DMS53 treated with DMSO at 0.1 percent for 48 hours (cell line): ENCODE results near the gene GPR78.

ENCODE experiments used
- DNase-seq: peaks from one replicate; lab custom pipeline; 2025; ENCODE audit not compliant: unreplicated experiment; lab: John Stamatoyannopoulos, UW

The GPR78 gene

DNA sequence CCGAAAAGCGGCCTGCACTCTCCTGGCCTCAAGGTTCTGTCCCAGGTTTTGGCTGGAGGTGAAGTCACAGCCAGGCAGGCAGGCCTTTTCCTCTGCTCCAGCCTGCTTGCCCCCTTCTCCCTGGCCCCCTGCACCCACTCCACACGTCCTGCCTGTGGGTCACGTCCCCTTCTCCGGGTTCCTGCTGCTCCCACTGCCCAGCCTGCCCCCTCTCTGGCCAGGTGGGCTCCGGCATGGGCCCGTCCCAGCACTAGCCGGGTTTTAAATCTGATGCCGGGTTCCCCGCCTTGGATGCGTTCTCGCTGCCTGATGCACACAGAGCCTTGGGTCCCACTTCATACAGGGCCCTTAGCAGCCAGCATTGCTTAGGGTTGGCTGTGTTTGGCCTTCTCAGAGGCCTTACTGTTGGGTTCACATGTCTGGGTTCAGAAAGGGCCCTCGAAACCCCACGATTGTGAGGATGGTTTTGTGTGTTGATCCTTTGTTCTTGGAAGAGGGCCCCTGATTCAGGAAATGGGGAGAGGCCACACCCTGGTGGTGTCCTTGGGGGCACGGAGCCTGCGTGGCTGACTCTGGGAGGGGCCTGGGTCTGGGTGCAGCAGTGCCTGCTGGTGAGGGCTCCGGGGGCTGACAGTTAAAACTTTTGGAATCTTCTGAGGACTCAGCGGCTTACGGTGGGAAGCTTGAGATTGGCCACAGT lies 18.3 kb downstream of the GPR78 start:
- no peak for DNase-seq

DNA sequence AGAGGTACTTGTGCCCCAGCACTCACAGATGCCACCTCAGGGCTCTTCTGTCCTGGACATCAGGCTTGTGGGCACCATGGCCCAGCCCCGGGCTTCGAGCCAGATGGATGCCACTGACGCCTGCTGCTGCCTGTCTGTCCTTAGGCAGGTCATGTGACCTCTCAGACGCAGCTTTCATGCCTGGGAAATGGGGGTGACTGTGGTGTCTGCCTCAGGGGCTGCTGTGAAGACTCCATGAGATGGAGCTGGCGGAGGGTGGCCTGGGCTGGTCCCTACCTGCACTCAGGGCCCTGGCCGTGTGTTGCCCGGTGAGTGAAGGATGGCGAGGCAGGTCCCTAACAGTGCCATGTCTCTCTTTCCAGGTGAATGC lies 18.9 kb downstream of the GPR78 start:
- no peak for DNase-seq

DNA sequence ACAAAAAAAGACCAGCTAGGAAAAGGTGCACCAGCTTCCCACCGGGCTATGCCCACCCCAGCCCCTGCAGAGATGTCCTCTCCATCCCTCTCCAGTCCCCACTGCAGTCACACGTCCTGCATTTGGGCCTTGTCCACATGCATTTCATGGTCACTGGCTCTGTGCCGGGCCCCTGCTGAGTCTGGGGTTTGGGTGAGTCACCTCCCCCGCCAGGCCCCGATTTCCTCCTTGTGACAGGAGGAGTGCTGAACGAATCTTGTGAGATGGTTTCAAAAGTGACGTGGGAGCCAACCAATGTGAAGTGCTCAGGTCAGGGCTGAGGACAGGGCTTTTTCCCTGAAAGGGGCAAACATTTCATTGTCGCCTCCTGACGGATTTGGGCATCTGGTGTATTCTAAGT lies 19.5 kb downstream of the GPR78 start:
- DNase-seq, result no peak

DNA sequence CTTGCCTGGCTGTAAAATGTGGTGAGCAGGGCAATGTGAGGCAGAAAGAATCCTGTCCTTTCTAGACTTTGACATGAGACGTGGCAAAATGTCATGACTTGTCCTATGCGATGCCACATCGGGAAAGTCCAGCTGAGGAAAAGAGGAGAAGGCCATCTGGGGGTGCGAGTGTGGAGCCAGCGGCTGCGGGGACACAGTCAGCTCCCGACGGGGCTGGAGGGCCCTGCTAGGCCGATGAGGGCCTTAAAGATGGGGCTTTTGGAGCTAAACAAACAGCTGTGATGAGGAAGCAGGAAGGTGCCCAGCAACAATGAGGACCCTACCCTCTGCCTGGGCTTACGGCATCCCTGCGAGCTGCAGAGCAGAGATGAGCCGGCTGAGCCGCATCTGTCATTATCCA lies 20.1 kb downstream of the GPR78 start:
- DNase-seq, result no peak

DNA sequence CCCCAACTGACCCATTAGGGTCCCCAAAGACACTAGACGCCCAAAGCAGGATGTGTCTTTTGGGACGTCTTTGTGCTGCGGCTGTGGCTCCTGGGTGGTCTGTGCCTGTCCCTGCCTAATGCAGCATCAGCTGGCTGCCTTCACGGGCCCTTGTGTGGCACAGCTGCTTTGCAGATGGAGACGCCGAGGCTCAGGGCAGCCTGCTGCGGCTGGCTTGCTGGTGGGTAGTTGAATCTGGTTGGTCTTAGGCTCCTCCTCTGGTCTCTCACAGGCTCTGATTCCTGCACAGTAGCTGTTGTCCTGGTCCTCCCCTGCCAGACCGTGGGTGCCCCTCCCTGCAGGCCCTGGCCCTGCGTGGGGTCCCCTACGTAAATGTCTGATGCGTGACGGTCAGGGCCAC lies 20.5 kb downstream of the GPR78 start:
- DNase-seq, result no peak

DNA sequence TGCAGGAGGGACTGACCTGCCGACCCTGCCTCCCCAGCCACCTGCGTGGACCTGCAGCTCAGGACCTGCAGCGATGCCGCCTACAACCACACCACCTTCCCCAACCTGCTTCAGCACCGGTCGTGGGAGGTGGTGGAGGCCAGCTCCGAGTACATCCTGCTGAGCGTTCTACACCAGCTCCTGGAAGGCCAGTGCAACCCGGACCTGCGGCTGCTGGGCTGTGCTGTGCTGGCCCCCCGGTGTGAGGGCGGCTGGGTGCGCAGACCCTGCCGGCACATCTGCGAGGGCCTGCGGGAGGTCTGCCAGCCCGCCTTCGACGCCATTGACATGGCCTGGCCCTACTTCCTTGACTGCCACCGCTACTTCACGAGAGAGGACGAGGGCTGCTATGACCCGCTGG lies 20.9 kb downstream of the GPR78 start:
- no peak for DNase-seq

DNA sequence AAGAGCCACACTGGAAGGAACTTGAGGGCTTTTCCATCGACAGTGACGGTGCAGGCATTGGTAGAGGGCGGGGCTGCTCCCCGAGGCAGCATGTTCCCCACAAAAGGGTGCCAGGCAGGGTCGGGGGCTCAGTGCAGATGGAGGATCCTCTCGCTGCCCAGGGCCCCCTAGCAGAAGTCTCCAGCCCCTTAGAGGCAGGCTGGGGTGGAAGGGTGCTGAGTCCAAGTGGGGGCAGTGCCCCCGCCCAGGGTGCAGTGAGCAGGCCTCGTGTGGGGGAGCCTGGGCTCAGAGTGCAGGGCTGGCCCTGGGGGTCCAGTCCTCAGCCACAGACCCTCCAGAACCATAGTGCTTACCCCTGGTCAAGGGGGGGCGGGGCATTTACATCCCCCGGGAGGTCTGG lies 21.4 kb downstream of the GPR78 start:
- no peak for DNase-seq

DNA sequence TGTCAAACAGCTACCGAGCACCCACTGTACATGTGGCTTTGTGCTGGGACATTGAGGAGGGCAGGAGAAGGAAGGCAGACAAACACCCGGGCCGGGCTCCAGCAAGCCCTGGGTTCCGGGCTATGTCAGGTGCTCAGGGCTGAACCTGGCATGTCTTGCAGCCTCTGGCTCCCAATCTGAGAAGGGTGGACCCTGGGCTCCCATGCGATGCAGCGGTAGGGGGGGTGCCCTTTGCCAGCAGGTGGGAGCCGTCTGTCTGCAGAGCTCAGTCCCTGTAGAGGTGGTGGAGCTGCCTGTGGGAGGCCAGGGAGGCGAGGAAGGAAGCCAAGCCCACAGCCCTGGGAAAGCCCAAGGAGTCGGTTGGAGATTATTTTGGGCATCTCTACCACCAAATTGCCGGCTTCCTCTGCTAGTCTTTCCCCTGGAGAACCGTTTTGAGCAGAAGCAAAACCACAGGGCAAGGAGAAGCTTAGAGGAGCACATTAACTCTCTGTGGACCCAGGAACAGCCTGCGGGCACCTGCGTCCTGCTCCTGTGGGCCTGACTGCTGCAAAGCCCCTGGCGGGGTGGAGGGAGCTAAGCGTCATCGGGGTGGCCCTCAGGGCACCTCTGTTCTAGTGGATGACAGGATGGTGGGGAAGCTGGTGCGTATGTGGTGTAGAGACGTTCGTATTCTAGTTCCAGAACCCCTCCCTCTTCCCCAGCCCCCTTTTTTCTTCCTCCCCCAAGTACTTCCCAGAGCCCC lies 22.7 kb downstream of the GPR78 start:
- DNase-seq, result no peak

DNA sequence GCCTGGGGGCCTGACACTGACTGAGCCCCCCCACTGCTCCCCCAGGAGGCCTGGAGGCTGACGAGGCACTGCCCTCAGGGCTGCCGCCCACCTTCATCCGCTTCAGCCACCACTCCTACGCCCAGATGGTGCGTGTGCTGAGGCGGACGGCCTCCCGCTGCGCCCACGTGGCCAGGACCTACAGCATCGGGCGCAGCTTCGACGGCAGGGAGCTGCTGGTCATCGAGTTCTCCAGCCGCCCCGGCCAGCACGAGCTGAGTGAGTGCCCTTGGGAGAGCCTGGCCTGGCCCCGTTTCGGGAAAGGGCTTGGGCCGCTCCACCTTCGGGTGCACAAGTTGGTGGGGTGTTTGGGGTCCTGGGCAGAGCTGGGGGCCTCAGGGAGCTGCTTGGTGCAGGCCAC lies 23.7 kb downstream of the GPR78 start:
- no peak for DNase-seq

DNA sequence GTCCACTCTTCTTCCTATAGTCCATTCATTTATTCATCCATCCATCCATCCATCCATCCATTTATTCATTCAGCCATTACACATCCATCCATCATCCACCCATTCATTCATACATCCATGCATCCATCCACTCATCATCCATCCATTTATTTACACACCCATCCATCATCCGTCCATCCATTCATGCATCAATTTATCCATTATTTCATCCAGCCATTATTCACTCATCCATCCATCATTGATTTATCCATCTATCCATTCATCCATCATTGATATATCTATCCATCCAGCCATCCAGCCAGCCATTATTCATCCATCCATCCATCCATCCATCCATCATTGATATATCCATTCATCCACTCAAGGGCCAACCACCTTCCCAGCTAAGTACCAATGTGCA lies 25.1 kb downstream of the GPR78 start:
- DNase-seq, result no peak

DNA sequence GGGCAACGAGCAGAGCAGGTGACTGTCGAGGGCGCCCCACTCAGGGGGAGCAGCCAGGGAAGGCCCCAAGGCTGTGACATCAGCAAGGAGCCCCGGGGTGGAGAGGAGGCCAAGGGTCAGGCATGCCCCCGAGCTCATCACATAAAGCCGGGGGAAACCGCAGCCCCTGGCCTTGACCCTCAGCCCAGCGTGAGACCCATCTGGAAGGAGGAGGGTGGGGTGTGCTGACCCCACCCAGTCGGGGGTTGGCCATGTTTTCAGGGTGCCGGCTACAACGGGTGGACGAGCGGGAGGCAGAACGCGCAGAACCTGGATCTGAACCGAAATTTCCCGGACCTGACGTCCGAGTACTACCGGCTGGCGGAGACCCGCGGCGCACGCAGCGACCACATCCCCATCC lies 26.3 kb downstream of the GPR78 start:
- no peak for DNase-seq

DNA sequence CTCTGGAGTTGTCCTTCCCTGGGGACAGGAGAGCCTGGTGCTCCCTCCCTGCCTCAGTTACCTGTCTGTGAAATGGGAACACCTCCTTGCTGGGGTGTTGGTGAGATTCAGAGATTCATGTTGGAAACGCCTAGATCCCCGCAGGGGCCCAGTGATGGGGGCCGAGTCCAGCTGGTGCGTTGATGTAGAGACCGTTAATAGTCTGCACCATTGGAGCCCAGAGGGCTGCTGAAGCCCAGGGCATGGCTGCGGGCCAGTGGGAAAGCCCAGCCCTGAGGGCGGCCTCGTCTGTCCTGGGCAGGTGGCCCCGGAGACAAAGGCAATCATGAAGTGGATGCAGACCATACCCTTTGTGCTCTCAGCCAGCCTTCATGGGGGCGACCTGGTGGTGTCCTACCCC lies 26.8 kb downstream of the GPR78 start:
- no peak for DNase-seq

DNA sequence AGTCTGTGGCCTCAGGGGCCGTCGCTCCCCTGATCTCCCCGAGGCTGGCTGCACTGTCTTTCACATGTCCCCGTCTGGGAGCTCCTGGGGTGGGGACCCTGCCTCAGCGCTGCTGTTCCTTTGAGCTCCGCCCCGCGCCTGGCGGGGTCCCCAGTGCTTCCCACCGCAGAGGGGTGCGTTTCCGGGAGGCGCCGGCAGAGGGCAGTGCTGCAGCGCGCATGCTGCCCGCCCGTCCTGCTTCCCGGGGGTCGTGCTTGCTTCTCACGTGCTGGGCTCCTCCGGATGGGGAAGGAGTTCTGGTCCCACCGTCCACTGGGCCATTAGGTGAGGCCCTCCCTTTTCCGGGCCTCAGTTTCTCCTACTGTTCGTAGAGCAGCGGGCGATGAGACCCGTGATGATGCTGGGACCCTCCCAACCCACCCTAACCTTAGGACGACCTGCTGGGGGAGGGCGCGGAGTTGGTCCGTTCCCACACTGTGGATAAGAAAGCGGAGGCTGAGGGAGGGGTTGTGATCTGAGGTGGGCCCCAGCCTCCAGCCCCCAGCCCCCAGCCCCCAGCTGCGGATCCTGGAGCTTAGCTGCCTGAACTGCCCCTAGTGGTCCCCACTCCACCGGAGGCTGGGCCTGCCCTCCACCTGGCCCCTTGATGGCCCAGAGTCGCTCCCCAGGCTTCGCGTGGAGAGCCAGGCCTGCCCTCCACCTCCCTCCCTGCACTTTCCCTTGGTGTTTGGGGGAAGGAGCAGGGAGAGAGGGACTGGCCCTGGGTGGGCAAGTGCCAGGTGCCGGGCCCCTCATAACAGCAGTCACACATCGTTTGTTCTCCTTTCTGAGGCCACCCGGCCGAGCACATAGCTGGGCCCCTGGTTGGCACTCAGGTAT lies 27.6 kb downstream of the GPR78 start:
- DNase-seq, result no peak

DNA sequence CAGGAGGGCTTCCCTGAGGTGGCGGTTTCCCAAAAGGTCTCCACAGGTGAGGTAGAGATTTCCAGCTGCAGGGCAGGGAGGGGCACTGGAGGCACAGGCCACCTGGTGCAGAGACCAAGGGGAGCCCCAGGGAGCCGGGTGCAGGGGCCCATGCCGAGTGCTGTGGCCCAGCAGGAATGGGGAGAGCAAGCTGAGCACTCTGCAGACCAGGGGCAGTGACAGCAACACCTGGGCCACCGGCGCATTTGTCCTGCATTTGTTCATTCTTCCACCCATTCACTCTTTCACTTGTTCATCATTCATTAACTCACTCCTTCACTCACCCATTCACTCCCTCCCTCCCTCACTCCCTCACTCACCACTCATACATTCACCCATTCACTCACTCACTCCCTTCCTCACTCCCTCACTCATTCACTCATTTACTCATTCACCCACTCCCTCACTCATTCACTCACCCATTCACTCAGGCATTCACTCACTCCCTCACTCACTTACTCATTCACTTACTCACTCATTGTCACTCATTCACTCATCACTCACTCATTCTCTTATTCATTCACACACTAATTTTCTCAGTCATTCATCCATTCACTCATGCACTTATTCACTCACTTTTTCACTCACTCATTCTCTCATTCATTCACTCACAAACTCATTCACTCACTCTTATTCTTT lies 28.7 kb downstream of the GPR78 start:
- DNase-seq, result no peak

DNA sequence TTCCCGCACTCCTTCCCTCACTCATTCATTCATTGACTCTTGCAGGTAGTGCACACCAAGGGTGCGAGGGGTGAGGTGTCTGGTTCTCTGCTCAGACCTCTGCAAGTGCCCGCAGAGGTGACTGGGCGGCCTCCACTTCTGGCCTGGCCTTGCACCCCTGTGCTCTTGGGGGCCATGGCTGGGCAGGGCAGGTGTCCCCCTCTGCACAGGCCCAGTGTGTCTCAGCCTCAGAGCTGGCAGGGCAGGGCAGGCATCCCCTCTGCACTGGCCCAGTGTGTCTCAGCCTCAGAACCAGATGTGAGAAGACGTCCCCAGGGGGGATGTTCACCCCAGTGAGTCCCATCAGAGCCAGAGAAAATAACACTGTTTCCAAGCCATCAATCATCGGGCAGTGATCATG lies 29.2 kb downstream of the GPR78 start:
- no peak for DNase-seq

DNA sequence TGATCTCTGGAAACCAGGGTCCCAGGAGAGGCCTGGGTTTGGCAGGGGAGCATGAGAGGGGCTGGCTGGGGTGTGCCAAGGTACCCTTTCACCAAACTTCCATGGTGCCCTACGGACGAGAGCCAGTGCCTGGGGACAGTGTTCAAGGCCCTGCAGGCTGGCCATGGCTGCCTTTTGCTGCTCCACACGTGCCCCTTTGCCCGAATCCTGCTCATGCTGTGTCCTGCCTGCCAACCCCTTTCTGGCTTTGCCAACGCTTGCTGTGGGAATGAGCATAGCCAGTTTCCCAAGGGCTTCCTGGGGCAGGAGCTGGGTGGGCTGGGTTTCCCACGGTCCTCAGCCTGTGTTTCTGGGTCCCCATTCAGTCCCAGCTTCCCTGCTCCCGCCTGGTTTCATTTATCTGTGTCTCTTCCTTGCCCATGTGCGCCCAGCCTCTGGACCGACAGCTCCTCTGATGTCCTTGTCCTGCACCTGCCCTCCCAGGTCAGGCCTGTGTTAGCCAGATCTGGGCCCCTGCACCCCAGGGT lies 29.7 kb downstream of the GPR78 start:
- DNase-seq, result no peak

DNA sequence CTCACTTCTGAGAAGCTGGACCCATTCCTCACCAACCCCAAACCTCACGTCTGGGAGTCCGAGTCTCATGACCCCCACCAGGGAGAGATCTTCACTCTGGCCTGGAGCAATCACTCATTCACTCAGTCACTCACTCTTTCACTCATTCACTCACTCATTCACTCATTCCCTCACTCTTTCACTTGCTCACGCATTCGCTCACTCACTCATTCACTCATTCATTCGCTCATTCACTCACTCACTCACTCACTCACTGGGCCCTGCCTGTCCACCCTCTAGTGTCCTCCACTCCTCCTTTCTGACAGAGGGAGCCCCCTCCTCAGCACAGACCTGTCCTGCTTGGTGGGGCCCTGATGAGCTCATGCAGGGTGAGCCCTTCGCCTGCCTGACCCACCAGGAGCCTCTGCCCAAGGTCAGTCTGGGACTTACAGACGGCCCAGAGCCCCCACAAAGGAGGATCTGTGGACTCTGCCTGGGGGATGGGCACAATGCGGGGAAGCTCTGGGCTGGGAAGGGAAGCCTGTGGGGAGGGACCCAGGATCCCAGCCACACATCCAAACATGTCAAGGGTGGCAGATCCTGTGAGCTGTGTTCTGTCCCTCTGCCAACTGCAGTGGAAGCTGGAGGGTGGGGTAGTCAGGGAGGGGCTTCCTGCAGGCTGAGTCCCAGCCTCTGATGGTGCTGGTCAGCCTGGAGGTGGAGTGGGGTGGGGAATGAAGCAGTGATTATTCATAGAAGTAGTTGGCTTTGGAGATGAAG lies 30.8 kb downstream of the GPR78 start:
- DNase-seq, result no peak

DNA sequence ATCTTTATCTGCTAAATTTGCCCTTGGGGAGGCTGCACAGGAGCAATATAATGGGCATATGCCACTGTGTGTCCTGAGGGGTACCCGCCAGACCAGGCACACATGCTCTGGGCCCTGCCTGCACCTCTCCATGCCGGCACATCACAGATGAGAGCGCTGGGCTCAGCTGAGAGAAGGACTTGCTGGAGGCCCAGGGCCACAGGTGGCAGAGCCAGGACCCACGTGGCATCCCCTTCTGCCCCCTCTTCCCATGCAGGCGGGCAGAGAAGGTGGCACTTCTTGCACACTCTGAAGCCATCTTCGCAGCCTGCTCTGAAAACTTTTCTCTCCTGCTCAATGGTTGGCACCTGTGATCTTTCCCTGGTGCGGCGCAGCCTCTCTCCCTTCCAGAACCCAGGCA lies 32.5 kb downstream of the GPR78 start:
- no peak for DNase-seq

DNA sequence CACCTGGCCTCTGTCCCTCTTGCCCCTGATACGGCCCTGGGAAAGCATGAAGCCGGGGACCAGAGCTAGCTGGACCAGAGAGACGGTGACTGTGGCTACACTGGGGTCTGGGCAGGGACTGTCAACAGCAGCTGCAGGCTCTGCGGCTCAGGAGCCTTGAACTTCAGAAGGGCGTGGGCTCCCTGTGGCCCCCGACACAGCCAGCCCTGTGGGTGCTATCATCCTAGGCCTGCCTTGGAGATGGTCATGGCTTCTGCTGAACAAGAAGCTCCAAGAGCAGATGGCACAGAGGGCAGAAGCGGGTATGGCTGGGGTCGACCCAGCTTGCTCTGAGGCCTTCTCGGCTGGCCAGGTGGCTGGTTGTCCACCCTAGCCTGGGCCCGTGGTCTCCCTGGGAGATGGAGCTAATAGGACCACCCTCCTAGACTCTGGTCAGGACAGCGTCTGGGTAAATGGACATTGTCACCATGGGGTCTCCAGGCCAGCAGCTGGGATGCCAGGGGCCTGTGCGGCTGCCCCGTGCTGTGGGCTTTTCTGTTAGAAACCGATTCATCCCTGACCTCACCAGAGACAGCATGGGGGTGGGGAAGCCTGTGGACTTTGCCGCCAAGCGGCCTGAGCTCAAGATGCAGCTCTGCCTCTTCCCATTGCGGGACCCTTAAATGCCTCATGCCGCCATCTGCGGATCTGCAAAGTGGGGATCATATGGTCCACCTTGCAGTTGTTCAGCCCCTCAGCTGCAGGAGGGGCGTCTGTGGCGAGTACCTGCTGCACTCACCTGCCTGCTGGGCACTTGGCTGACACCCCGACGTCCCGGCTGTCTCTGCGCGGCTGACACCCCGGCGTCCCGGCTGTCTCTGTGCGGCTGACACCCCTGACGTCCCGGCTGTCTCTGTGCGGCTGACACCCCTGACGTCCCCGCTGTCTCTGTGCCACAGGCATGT lies 33.5 kb downstream of the GPR78 start:
- DNase-seq, result no peak
